Neural progenitor cell (in vitro differentiated cells): Measurements from ENCODE around the gene SDK2.

ENCODE experiments used
- EZH2 ChIP-seq: fragments of 200-600 bp; sonication (generic); IDR thresholded peaks from 2 replicates; pipeline ENCODE4 v1.6.1; 2017; ENCODE audit warnings: antibody characterized with exemption, mild to moderate bottlenecking, moderate library complexity
- EZH2phosphoT487 ChIP-seq: fragments of 200-600 bp; sonication (generic); IDR thresholded peaks from 2 replicates; pipeline ENCODE4 v1.6.1; 2017; ENCODE audit warnings: antibody characterized with exemption
- TF ChIP-seq, protein P1 (sequence below): fragments of 200-600 bp; sonication (generic); IDR thresholded peaks from 2 replicates; pipeline ENCODE4 v1.5.1; 2017; ENCODE audit warnings: antibody characterized with exemption, mild to moderate bottlenecking

DNA sequence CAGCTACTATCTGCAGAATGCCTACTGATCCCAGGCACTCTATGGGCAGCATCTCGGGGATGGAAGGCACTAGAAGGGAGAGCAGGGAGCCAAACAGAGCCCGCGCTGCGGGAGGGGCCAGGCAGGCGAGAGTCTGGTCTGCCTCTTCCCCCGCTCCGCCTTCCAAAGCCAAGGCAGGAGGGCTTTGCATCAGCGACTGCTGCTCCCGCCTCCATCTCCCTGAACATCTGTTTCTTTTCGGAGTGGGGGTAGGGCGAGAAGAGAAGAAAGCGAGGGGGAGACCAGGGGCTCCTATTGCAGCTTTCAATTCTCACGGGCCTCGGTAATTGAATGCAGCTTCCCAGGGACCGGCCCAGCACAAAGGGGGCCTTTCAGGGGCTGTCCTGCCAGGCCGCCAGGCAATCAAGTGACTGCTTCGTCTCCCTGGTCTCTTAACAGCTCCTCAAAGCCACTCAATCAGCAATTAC is 301.0 kb downstream of the SDK2 start:
- TF ChIP-seq, protein P1, sequence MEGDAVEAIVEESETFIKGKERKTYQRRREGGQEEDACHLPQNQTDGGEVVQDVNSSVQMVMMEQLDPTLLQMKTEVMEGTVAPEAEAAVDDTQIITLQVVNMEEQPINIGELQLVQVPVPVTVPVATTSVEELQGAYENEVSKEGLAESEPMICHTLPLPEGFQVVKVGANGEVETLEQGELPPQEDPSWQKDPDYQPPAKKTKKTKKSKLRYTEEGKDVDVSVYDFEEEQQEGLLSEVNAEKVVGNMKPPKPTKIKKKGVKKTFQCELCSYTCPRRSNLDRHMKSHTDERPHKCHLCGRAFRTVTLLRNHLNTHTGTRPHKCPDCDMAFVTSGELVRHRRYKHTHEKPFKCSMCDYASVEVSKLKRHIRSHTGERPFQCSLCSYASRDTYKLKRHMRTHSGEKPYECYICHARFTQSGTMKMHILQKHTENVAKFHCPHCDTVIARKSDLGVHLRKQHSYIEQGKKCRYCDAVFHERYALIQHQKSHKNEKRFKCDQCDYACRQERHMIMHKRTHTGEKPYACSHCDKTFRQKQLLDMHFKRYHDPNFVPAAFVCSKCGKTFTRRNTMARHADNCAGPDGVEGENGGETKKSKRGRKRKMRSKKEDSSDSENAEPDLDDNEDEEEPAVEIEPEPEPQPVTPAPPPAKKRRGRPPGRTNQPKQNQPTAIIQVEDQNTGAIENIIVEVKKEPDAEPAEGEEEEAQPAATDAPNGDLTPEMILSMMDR: no peak
- TF ChIP-seq EZH2 (no peak), EZH2phosphoT487 (no peak)
